DOHH2 (cell line): ENCODE measurements around the gene REXO1.

ENCODE experiments used
- EZH2phosphoT487 ChIP-seq: fragments of 200-600 bp; sonication (generic); IDR thresholded peaks from 2 replicates; pipeline ENCODE4 v1.6.1; 2017; ENCODE audit warnings: borderline replicate concordance, mild to moderate bottlenecking, antibody characterized with exemption, low read length, moderate library complexity, mixed read lengths
- TF ChIP-seq, protein P1 (sequence below): fragments of 200-600 bp; sonication (generic); IDR thresholded peaks from one replicate; pipeline ENCODE4 v1.5.1; 2014; ENCODE audit warnings: antibody characterized with exemption, mild to moderate bottlenecking, low read depth, low read length; ENCODE audit not compliant: poor library complexity, severe bottlenecking

DNA sequence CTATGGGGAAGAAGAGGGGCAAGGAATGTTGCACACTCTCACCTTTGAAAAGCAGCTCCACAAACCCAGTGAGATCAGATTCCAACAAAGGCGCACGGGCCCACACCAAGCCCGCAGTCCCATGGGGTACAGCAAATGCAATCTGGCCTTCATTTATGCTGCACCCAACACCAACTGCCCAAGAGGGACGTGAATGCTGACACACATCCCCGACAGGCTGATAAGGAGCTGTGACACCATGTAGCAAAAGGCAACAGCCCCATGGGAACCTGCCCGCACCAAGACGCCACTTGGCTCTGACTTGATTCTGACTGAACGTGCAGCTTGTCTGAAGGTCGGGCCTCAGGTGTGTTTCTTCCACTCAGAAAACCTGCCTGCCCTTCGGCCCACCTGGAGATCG lies 17.3 kb downstream of the REXO1 start:
- TF ChIP-seq, protein P1, sequence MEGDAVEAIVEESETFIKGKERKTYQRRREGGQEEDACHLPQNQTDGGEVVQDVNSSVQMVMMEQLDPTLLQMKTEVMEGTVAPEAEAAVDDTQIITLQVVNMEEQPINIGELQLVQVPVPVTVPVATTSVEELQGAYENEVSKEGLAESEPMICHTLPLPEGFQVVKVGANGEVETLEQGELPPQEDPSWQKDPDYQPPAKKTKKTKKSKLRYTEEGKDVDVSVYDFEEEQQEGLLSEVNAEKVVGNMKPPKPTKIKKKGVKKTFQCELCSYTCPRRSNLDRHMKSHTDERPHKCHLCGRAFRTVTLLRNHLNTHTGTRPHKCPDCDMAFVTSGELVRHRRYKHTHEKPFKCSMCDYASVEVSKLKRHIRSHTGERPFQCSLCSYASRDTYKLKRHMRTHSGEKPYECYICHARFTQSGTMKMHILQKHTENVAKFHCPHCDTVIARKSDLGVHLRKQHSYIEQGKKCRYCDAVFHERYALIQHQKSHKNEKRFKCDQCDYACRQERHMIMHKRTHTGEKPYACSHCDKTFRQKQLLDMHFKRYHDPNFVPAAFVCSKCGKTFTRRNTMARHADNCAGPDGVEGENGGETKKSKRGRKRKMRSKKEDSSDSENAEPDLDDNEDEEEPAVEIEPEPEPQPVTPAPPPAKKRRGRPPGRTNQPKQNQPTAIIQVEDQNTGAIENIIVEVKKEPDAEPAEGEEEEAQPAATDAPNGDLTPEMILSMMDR = no peak
- no peak for TF ChIP-seq EZH2phosphoT487
